HepG2 (cell line): ENCODE measurements around the gene HOXA5.

Source experiments
- ZNF329 ChIP-seq: sonication (generic); formaldehyde crosslinking; IDR thresholded peaks from 2 replicates; pipeline ENCODE4 v1.9.0; 2021; ENCODE audit warnings: low read depth, mild to moderate bottlenecking, missing genetic modification reagents
- ZNF441 ChIP-seq: sonication (generic); formaldehyde crosslinking; IDR thresholded peaks from 2 replicates; pipeline ENCODE4 v1.7.0; 2021; ENCODE audit warnings: missing genetic modification reagents, borderline replicate concordance

DNA sequence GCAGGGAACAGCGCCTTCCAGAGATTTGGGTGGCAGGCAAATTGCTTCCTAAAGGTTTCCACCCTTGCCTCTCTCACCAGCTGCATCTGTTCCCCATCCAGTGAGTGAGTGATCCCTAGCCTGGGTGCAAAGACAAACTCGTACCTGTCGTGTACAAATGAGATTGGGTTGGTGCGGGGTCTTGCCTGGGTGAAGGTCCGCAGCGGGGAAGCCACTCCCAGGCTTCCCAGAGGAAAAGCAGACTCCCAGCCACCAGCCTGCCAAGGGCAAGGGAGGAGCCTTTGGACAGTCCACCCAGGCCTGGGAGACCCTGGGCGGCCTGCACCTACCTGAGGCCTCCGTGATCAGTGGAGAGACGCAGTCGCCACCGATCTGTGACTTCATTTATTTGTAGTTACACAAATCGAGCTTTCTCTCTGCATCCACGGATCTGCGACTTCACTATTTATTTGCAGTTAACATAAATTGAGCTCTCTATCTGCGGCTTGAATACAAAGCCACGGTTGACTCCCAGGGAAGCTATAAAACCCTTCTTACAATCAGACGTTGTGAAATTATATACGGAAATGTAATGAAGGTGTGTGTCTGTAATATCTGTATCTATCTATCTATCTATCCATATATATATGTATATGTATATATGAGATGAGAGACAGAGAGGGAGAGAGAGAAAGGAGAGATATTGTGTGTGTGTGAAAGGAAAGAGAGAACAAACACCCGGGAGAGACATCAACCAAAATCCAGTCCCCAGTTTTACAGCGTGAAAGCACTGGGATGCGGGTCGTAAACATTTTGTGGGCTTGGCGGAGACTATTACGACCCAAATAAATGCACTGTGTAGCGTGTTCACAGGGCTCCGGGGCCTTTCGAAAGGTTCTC lies 16.0 kb upstream of the HOXA5 start:
- TF ChIP-seq ZNF329 (CRISPR knock-in tag) (no peak), ZNF441 (CRISPR knock-in tag) (no peak)
